GM23338 (cell line): ENCODE data around the gene GDF11. TPM values are rescaled to one million over a fixed set of nuclear protein-coding genes. Genes with fewer than 3 reads are reported as not detected.

ENCODE experiments used
- ATAC-seq: fragments of 200-7000 bp; cut with Tn5 transposase; 3 replicates; pipeline ENCODE4 v1.9.1; 2020
- DNase-seq: peaks from one replicate; pipeline ENCODE4 v3.0.0-alpha.2; 2015; ENCODE audit warnings: low spot score
- H2AFZ ChIP-seq: fragments of 200-600 bp; sonication (generic); 2 replicates; pipeline ENCODE4 v1.8.0; 2016; ENCODE audit warnings: antibody characterized with exemption, mild to moderate bottlenecking, moderate library complexity
- H3F3A ChIP-seq: fragments of 200-600 bp; sonication (generic); replicated peaks from 2 replicates; pipeline ENCODE4 v1.8.0; 2017; ENCODE audit warnings: antibody characterized with exemption, mixed run types, low read depth
- H3K27ac ChIP-seq: fragments of 200-600 bp; sonication (generic); 2 replicates; pipeline ENCODE4 v1.6.1; 2016; ENCODE audit warnings: low read depth
- H3K27me3 ChIP-seq: fragments of 200-600 bp; sonication (generic); 2 replicates; pipeline ENCODE4 v1.8.0; 2016; ENCODE audit warnings: mild to moderate bottlenecking, mixed run types, moderate library complexity; ENCODE audit not compliant: insufficient read depth
- H3K36me3 ChIP-seq: fragments of 200-600 bp; sonication (generic); 2 replicates; pipeline ENCODE4 v1.8.0; 2016; ENCODE audit warnings: mild to moderate bottlenecking; ENCODE audit not compliant: insufficient read depth
- H3K4me1 ChIP-seq: fragments of 200-600 bp; sonication (generic); 2 replicates; pipeline ENCODE4 v1.8.0; 2016; ENCODE audit warnings: mild to moderate bottlenecking, moderate library complexity; ENCODE audit not compliant: insufficient read depth
- H3K4me2 ChIP-seq: fragments of 200-600 bp; sonication (generic); 2 replicates; pipeline ENCODE4 v1.7.1; 2017; ENCODE audit warnings: mixed run types
- H3K4me3 ChIP-seq: fragments of 200-600 bp; sonication (generic); 2 replicates; pipeline ENCODE4 v1.6.1; 2016; ENCODE audit warnings: mixed run types
- H3K79me2 ChIP-seq: fragments of 200-600 bp; sonication (generic); replicated peaks from 2 replicates; pipeline ENCODE4 v1.8.0; 2017; ENCODE audit warnings: mild to moderate bottlenecking; ENCODE audit not compliant: insufficient read depth
- H3K9me2 ChIP-seq: fragments of 200-600 bp; sonication (generic); 2 replicates; pipeline ENCODE4 v1.8.0; 2017; ENCODE audit not compliant: insufficient read depth
- H4K20me1 ChIP-seq: fragments of 200-600 bp; sonication (generic); replicated peaks from 2 replicates; pipeline ENCODE4 v1.8.0; 2017; ENCODE audit warnings: mild to moderate bottlenecking; ENCODE audit not compliant: insufficient read depth
- H3K27ac Mint-ChIP-seq: 2 replicates; pipeline ENCODE4 v1.8.0; 2020; ENCODE audit warnings: inconsistent platforms, mild to moderate bottlenecking, moderate library complexity, mixed read lengths
- H3K27me3 Mint-ChIP-seq: 3 replicates; pipeline ENCODE4 v1.8.0; 2022; ENCODE audit warnings: low read depth, mild to moderate bottlenecking, moderate library complexity, mixed read lengths, inconsistent platforms; ENCODE audit not compliant: insufficient read depth, poor library complexity
- H3K36me3 Mint-ChIP-seq: 3 replicates; pipeline ENCODE4 v1.8.0; 2021; ENCODE audit warnings: low read depth, mild to moderate bottlenecking, inconsistent platforms, moderate library complexity, mixed read lengths
- H3K4me1 Mint-ChIP-seq: 3 replicates; pipeline ENCODE4 v1.8.0; 2020; ENCODE audit warnings: mild to moderate bottlenecking, inconsistent platforms, mixed read lengths
- H3K4me3 Mint-ChIP-seq: 3 replicates; pipeline ENCODE4 v1.8.0; 2021; ENCODE audit warnings: moderate library complexity, mild to moderate bottlenecking, inconsistent platforms, mixed read lengths
- H3K9me3 Mint-ChIP-seq: 3 replicates; pipeline ENCODE4 v1.8.0; 2020; ENCODE audit warnings: moderate library complexity, mild to moderate bottlenecking, inconsistent platforms, mixed read lengths
- EZH2 ChIP-seq: fragments of 200-600 bp; sonication (generic); IDR thresholded peaks from one replicate; pipeline ENCODE4 v1.8.0; 2017; ENCODE audit warnings: antibody characterized with exemption, mild to moderate bottlenecking, low read depth; ENCODE audit not compliant: unreplicated experiment
- EZH2phosphoT487 ChIP-seq: fragments of 200-600 bp; sonication (generic); IDR thresholded peaks from one replicate; pipeline ENCODE4 v1.8.1; 2018; ENCODE audit warnings: antibody characterized with exemption; ENCODE audit not compliant: unreplicated experiment
- NANOG ChIP-seq: IDR thresholded peaks from 2 replicates; pipeline ENCODE4 v1.6.1; 2016; ENCODE audit warnings: antibody characterized with exemption, borderline replicate concordance
- POLR2AphosphoS5 ChIP-seq: IDR thresholded peaks from 2 replicates; pipeline ENCODE4 v1.6.1; 2016; ENCODE audit warnings: antibody characterized with exemption, low read depth
- STAT1 ChIP-seq: IDR thresholded peaks from one replicate; pipeline ENCODE4 v1.6.1; 2016; ENCODE audit warnings: antibody characterized with exemption; ENCODE audit not compliant: unreplicated experiment
- ZNF114 ChIP-seq: fragments of 250-450 bp; sonication (Bioruptor Pico); IDR thresholded peaks from 2 replicates; pipeline ENCODE4 v1.5.0; 2020; ENCODE audit warnings: mild to moderate bottlenecking, moderate library complexity
- ZNF331 ChIP-seq: fragments of 250-450 bp; sonication (Bioruptor Pico); IDR thresholded peaks from 2 replicates; pipeline ENCODE4 v1.5.0; 2020; ENCODE audit warnings: low read depth, mild to moderate bottlenecking, moderate library complexity
- polyA plus RNA-seq: library from polyadenylated mRNA; unstranded; fragments of >200 nt; fragmentation: Nextera tagmentation; extraction: Ambion mirVana; gene quantifications from 2 replicates; pipeline ENCODE4 v1.2.1, GENCODE V29; 2016
- total RNA-seq: library from RNA; depleted of rRNA; stranded (reverse); fragments of >200 nt; shearing (Covaris generic); gene quantifications from 2 replicates; pipeline ENCODE4 v1.2.3, GENCODE V29; 2014
- TF ChIP-seq, protein P1 (sequence below): IDR thresholded peaks from 2 replicates; pipeline ENCODE4 v1.6.1; 2016; ENCODE audit warnings: antibody characterized with exemption
- TF ChIP-seq, protein P2 (sequence below), 2 experiments: fragments of 200-600 bp in 1 of 2; sonication (generic) in 1 of 2; conservative IDR thresholded peaks; 2 replicates each; pipeline versions ENCODE4 v1.5.1 to v1.6.1; 2016 to 2017; ENCODE audit warnings: antibody characterized with exemption in 2 of 2, low read depth in 2 of 2, mild to moderate bottlenecking in 2 of 2, moderate library complexity in 1 of 2
- TF ChIP-seq, protein P3 (sequence below): IDR thresholded peaks from one replicate; pipeline ENCODE4 v1.6.1; 2018; ENCODE audit warnings: antibody characterized with exemption; ENCODE audit not compliant: unreplicated experiment
- TF ChIP-seq, protein P4 (sequence below): fragments of 250-450 bp; sonication (Bioruptor Pico); IDR thresholded peaks from 2 replicates; pipeline ENCODE4 v1.5.0; 2020; ENCODE audit warnings: mild to moderate bottlenecking, moderate library complexity

Gene GDF11
- total and polyA plus RNA-seq, 2 experiments from 2014 or later, result 3.7 to 12.5 TPM

DNA sequence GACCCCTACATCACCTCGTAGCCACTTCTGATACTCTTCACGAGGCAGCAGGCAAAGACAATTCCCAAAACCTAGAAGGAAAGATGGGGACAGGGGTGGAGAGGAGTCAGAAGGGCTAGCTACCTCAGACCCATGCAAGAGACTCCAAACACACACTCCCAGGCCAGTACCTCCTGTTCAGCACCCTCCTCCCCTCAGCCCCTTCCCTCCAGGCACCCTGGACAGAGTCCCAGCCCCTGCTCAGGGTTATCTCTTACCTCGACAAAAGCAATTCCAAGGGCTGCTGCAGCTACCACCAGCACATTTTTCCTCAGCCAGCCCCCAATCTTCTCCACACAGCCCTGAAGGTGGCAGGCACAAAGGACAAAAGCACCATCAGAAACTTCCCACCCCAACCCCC lies 17.4 kb upstream of the GDF11 start:
- no peak overlapping the region for H2AFZ ChIP-seq
- H3K27ac ChIP-seq, result 0 out of 2 replicates have a peak overlapping the region, but pooled peaks have one; percentile 80
- H3K36me3 ChIP-seq, result peaks cover 8% of the 10 kb centered on the region; the same call in 1 of the 2 replicates
- no peak for DNase-seq
- no peaks in the 10 kb centered on the region for H3K9me2 ChIP-seq
- TF ChIP-seq, protein P1, sequence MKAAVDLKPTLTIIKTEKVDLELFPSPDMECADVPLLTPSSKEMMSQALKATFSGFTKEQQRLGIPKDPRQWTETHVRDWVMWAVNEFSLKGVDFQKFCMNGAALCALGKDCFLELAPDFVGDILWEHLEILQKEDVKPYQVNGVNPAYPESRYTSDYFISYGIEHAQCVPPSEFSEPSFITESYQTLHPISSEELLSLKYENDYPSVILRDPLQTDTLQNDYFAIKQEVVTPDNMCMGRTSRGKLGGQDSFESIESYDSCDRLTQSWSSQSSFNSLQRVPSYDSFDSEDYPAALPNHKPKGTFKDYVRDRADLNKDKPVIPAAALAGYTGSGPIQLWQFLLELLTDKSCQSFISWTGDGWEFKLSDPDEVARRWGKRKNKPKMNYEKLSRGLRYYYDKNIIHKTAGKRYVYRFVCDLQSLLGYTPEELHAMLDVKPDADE, result no peak
- TF ChIP-seq, protein P2, sequence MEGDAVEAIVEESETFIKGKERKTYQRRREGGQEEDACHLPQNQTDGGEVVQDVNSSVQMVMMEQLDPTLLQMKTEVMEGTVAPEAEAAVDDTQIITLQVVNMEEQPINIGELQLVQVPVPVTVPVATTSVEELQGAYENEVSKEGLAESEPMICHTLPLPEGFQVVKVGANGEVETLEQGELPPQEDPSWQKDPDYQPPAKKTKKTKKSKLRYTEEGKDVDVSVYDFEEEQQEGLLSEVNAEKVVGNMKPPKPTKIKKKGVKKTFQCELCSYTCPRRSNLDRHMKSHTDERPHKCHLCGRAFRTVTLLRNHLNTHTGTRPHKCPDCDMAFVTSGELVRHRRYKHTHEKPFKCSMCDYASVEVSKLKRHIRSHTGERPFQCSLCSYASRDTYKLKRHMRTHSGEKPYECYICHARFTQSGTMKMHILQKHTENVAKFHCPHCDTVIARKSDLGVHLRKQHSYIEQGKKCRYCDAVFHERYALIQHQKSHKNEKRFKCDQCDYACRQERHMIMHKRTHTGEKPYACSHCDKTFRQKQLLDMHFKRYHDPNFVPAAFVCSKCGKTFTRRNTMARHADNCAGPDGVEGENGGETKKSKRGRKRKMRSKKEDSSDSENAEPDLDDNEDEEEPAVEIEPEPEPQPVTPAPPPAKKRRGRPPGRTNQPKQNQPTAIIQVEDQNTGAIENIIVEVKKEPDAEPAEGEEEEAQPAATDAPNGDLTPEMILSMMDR (conservative IDR thresholded peaks at IDR 0.05; ENCODE audit: low read depth in 2 of 2), result no peak
- TF ChIP-seq, protein P3, sequence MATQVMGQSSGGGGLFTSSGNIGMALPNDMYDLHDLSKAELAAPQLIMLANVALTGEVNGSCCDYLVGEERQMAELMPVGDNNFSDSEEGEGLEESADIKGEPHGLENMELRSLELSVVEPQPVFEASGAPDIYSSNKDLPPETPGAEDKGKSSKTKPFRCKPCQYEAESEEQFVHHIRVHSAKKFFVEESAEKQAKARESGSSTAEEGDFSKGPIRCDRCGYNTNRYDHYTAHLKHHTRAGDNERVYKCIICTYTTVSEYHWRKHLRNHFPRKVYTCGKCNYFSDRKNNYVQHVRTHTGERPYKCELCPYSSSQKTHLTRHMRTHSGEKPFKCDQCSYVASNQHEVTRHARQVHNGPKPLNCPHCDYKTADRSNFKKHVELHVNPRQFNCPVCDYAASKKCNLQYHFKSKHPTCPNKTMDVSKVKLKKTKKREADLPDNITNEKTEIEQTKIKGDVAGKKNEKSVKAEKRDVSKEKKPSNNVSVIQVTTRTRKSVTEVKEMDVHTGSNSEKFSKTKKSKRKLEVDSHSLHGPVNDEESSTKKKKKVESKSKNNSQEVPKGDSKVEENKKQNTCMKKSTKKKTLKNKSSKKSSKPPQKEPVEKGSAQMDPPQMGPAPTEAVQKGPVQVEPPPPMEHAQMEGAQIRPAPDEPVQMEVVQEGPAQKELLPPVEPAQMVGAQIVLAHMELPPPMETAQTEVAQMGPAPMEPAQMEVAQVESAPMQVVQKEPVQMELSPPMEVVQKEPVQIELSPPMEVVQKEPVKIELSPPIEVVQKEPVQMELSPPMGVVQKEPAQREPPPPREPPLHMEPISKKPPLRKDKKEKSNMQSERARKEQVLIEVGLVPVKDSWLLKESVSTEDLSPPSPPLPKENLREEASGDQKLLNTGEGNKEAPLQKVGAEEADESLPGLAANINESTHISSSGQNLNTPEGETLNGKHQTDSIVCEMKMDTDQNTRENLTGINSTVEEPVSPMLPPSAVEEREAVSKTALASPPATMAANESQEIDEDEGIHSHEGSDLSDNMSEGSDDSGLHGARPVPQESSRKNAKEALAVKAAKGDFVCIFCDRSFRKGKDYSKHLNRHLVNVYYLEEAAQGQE, result no peak
- TF ChIP-seq POLR2AphosphoS5 (no peak), EZH2phosphoT487 (no peak), NANOG (no peak), EZH2 (no peak), STAT1 (no peak), ZNF331 (CRISPR knock-in tag) (no peak), ZNF114 (no peak)
- TF ChIP-seq, protein P4, sequence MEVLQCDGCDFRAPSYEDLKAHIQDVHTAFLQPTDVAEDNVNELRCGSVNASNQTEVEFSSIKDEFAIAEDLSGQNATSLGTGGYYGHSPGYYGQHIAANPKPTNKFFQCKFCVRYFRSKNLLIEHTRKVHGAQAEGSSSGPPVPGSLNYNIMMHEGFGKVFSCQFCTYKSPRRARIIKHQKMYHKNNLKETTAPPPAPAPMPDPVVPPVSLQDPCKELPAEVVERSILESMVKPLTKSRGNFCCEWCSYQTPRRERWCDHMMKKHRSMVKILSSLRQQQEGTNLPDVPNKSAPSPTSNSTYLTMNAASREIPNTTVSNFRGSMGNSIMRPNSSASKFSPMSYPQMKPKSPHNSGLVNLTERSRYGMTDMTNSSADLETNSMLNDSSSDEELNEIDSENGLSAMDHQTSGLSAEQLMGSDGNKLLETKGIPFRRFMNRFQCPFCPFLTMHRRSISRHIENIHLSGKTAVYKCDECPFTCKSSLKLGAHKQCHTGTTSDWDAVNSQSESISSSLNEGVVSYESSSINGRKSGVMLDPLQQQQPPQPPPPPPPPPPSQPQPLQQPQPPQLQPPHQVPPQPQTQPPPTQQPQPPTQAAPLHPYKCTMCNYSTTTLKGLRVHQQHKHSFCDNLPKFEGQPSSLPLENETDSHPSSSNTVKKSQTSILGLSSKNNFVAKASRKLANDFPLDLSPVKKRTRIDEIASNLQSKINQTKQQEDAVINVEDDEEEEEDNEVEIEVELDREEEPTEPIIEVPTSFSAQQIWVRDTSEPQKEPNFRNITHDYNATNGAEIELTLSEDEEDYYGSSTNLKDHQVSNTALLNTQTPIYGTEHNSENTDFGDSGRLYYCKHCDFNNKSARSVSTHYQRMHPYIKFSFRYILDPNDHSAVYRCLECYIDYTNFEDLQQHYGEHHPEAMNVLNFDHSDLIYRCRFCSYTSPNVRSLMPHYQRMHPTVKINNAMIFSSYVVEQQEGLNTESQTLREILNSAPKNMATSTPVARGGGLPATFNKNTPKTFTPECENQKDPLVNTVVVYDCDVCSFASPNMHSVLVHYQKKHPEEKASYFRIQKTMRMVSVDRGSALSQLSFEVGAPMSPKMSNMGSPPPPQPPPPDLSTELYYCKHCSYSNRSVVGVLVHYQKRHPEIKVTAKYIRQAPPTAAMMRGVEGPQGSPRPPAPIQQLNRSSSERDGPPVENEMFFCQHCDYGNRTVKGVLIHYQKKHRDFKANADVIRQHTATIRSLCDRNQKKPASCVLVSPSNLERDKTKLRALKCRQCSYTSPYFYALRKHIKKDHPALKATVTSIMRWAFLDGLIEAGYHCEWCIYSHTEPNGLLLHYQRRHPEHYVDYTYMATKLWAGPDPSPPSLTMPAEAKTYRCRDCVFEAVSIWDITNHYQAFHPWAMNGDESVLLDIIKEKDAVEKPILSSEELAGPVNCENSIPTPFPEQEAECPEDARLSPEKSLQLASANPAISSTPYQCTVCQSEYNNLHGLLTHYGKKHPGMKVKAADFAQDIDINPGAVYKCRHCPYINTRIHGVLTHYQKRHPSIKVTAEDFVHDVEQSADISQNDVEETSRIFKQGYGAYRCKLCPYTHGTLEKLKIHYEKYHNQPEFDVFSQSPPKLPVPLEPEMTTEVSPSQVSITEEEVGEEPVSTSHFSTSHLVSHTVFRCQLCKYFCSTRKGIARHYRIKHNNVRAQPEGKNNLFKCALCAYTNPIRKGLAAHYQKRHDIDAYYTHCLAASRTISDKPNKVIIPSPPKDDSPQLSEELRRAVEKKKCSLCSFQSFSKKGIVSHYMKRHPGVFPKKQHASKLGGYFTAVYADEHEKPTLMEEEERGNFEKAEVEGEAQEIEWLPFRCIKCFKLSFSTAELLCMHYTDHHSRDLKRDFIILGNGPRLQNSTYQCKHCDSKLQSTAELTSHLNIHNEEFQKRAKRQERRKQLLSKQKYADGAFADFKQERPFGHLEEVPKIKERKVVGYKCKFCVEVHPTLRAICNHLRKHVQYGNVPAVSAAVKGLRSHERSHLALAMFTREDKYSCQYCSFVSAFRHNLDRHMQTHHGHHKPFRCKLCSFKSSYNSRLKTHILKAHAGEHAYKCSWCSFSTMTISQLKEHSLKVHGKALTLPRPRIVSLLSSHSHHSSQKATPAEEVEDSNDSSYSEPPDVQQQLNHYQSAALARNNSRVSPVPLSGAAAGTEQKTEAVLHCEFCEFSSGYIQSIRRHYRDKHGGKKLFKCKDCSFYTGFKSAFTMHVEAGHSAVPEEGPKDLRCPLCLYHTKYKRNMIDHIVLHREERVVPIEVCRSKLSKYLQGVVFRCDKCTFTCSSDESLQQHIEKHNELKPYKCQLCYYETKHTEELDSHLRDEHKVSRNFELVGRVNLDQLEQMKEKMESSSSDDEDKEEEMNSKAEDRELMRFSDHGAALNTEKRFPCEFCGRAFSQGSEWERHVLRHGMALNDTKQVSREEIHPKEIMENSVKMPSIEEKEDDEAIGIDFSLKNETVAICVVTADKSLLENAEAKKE (CRISPR knock-in tag), result no peak
- Mint-ChIP-seq H3K4me3 (no peak overlapping the region; the same call in 2 of the 3 replicates), H3K27me3 (peaks cover 17% of the 10 kb centered on the region), H3K36me3 (peaks cover 41% of the 10 kb centered on the region), H3K4me1 (peaks cover 30% of the 10 kb centered on the region), H3K27ac (no peak overlapping the region), H3K9me3 (no peaks in the 10 kb centered on the region)
- no peaks in the 10 kb centered on the region for H3K27me3 ChIP-seq
- H4K20me1 ChIP-seq, result 0 out of 2 replicates have a peak, but pooled peaks cover 6% of the 10 kb centered on the region
- H3K4me1 ChIP-seq, result peaks cover 18% of the 10 kb centered on the region
- H3K4me2 ChIP-seq, result no peak overlapping the region
- H3K4me3 ChIP-seq, result no peak overlapping the region
- ATAC-seq, result no peak
- peaks cover 14% of the 10 kb centered on the region for H3K79me2 ChIP-seq
- H3F3A ChIP-seq, result peaks cover 16% of the 10 kb centered on the region; the same call in 1 of the 2 replicates
